IPS-18c (cell line): Measurements from ENCODE around the gene HLCS.

Experiments used
- H3K4me3 ChIP-seq: 2 replicates; pipeline ENCODE4 v1.7.0; 2013; ENCODE audit warnings: low read depth, mild to moderate bottlenecking, low read length, moderate library complexity; ENCODE audit not compliant: insufficient read depth
- H3K9me3 ChIP-seq: one replicate; pipeline ENCODE4 v1.6.1; 2013; ENCODE audit warnings: mild to moderate bottlenecking, low read length, moderate library complexity; ENCODE audit not compliant: control insufficient read depth, insufficient read depth

HLCS gene

GRCh38 chr21:36721817-36722216 lies 244.7 kb downstream of the HLCS start:
- no peak overlapping the region for H3K4me3 ChIP-seq
- no peaks in the 10 kb centered on the region for H3K9me3 ChIP-seq

- H3K4me3 ChIP-seq = no peak overlapping the region
- H3K9me3 ChIP-seq = no peaks in the 10 kb centered on the region
Measured at GRCh38 chr21:36719614-36720013, 246.9 kb downstream of the HLCS start.

DNA sequence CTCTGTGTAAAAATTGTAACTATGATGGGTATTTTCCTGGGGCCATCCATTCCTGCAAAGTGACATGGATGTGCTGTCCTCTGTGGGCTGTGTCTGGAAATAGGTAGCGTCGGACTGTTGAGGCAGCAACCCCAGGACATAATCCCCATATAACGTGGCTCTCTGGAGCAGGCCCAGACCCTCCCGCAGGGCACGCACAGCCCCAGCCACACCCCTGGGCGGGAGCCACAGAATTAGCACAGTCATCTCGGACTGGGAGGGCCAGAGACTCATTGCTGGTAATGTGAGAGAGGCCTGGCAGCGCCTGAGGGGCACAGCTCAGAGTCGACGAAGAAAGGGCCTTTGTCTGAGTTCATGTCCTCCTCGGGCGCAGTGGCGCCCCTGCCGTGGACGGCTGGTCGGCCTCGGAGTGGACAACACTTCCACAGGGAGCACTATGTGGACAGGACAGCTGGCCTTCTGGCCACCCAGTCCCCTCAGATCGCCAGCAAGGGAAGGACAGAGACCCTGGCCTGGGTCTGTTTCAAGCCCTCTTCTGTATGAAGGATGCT lies 247.4 kb downstream of the HLCS start:
- Histone ChIP-seq H3K9me3 (no peaks in the 10 kb centered on the region), H3K4me3 (no peak overlapping the region)

DNA sequence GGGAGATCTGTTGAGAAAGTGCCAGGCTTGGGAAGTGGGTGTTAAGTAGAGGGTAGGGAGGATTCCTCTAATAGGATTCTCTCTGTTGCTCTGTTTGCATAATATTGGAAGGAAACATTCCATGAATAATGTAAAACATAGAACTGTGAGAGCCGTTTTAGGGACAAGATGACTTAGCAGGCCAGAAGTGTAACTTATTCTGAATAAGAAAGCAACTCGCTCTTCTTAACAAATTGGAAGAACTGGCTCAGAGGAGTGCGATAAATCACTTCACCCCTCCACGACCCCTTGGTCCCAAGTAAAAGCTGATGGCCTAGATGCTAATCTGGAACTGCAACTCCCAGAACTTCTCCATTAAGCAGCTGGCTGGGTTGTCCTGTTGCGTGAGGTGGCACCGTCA lies 248.5 kb downstream of the HLCS start:
- Histone ChIP-seq H3K9me3 (no peaks in the 10 kb centered on the region), H3K4me3 (no peak overlapping the region)

DNA sequence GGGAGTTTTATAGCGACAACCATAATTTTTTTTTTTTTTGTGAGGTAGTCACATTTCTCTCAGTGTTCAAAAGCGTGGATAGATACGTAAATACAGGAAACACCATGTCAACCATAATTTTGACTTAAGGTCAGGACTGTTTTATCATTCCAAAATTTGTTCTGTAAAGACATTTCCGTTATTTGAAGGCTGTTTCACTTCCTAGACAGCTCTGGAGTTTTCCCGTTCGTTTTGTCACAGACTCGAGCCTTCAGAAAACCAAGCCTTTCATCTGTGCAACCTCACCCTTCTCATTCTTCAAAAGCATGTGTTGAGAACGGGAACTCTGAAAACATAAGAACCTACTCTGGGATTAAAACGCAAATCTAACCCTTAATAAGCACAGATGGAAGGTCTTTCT lies 249.6 kb downstream of the HLCS start:
- Histone ChIP-seq H3K9me3 (no peaks in the 10 kb centered on the region), H3K4me3 (no peak overlapping the region)

DNA sequence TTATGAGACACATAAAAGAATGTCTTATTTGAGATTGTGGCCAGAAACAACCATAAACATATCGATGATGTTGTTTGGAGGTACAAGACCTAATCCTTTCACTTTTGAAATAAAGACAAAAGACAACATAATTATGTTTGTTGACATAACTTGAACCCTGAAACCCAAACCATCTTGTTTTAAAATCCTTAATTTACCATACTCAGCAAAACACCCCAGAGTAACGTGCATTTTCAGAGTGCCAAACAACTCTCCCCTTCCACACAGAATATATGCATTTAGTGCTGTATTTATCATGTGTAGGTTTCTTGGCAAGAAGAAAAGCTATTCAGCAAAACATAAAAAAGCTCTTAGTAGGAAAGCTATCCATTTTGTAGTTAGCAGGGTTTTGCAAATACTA lies 250.1 kb downstream of the HLCS start:
- H3K9me3 ChIP-seq = no peaks in the 10 kb centered on the region
- H3K4me3 ChIP-seq = no peak overlapping the region

GRCh38 chr21:36713746-36714145 lies 252.7 kb downstream of the HLCS start:
- H3K9me3 ChIP-seq = no peaks in the 10 kb centered on the region
- H3K4me3 ChIP-seq = no peak overlapping the region

DNA sequence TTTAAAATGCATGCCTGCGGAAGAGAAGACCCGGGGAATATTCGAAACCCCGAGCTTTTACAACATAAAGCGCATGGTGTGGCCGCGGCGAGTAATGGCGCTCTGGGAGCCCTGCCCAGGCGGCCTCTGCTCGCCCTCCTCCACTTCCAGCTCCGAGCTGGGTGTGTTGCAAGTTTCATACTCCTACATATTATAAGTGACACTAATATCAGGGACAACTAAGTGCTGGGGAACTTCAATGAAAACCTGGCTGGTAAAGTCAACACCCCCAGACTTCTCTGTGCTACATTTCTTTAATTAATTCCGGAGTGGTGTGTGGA lies 255.8 kb downstream of the HLCS start:
- peak overlapping the region; percentile 31; the same call in 1 of the 2 replicates for H3K4me3 ChIP-seq

GRCh38 chr21:36709868-36710728 lies 256.4 kb downstream of the HLCS start:
- Histone ChIP-seq H3K9me3 (peaks cover 2% of the 10 kb centered on the region), H3K4me3 (peak overlapping the region; percentile 31)

More for the DNA sequence above, 255.8 kb downstream of the HLCS start:
- peaks cover 2% of the 10 kb centered on the region for H3K9me3 ChIP-seq

- Histone ChIP-seq H3K4me3 (peak overlapping the region; percentile 24; the same call in 1 of the 2 replicates), H3K9me3 (peaks cover 2% of the 10 kb centered on the region)
Measured at GRCh38 chr21:36709030-36709867, 257.2 kb downstream of the HLCS start.

- peaks cover 2% of the 10 kb centered on the region for H3K9me3 ChIP-seq
- H3K4me3 ChIP-seq = peak overlapping the region; percentile 24
Measured at GRCh38 chr21:36708286-36709029, 258.0 kb downstream of the HLCS start.

DNA sequence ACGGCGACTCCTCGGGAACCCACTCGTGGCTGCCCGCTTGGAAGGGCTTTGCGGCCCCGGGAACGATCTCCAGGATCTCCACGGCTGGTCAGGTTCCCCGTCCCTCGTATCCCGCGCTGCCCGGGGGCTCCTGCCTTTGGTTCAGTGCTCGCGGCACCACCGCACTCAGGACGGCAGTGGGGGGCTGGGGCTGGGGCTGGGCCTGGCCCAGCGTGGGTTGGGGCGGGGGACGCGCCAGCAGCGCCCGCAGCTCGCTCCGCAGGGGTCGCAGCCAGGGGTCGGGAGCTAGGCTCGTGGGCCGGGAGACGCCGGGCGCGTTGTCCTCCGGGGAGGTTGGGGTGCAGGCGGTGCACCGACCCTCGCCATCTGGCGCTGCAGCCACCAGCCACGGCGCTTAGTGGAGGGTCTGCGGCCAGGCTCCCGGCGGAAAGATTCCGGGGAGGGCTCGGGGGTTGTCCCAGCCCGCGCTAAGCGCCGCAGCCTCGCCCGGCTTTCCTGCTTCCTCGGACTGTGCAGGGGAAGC lies 258.6 kb downstream of the HLCS start:
- H3K9me3 ChIP-seq = peaks cover 2% of the 10 kb centered on the region
- peak overlapping the region; percentile 9; the same call in 1 of the 2 replicates for H3K4me3 ChIP-seq

- peaks cover 4% of the 10 kb centered on the region for H3K9me3 ChIP-seq
- peak overlapping the region; percentile 20; the same call in 1 of the 2 replicates for H3K4me3 ChIP-seq
Measured at GRCh38 chr21:36706951-36707762, 259.3 kb downstream of the HLCS start.

DNA sequence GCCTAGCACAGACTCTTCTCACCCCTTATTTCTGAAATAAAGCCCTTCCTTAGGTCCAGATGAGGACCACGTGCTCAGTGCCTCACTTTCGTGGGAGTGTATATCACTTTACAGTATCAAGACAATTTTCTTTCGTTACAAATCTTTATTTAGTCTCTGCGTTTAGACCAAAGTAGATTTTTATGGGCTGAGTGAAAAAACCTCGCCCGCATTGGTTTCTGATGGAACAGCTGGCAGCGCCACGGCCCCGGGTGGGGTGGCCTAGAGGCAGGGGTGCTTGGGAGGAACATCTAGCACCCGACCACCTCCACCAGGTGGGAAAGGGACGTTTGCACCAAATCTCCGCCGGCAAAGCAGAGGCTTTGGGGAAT lies 260.0 kb downstream of the HLCS start:
- no peak overlapping the region; the same call in 1 of the 2 replicates for H3K4me3 ChIP-seq
- H3K9me3 ChIP-seq = peaks cover 4% of the 10 kb centered on the region

- H3K4me3 ChIP-seq = no peak overlapping the region; the same call in 1 of the 2 replicates
Measured at GRCh38 chr21:36705679-36706481, 260.6 kb downstream of the HLCS start.

More at GRCh38 chr21:36705679-36706481, 260.6 kb downstream of the HLCS start:
- H3K9me3 ChIP-seq = peaks cover 4% of the 10 kb centered on the region
